K562 (cell line): ENCODE data around the gene GHDC. TPM values are rescaled to one million over a fixed set of nuclear protein-coding genes. Genes with fewer than 3 reads are reported as not detected.

Experiments used
- ASH1L ChIP-seq: fragments of 450-650 bp; IDR thresholded peaks from 2 replicates; pipeline ENCODE4 v1.6.1; 2018; ENCODE audit warnings: borderline replicate concordance, mild to moderate bottlenecking, low read depth; ENCODE audit not compliant: partially characterized antibody
- CBX2 ChIP-seq: fragments of 200-600 bp; sonication (generic); IDR thresholded peaks from one replicate; pipeline ENCODE4 v1.6.1; 2012; ENCODE audit warnings: mild to moderate bottlenecking, low read length, inconsistent platforms; ENCODE audit not compliant: insufficient read depth, poor library complexity, severe bottlenecking
- ETV1 ChIP-seq: fragments of 450-650 bp; conservative IDR thresholded peaks from 2 replicates; pipeline ENCODE4 v1.6.1; 2016; ENCODE audit warnings: missing genetic modification characterization, control low read depth, low read depth, missing compliant biosample characterization
- MAFK ChIP-seq: IDR thresholded peaks from 2 replicates; pipeline ENCODE4 v1.6.1; 2011; ENCODE audit warnings: low read length, improper control_type of control experiment
- MECOM ChIP-seq: fragments of 250-450 bp; sonication (Bioruptor Pico); IDR thresholded peaks from 2 replicates; pipeline ENCODE4 v1.8.0; 2022; ENCODE audit warnings: inconsistent platforms
- MYNN ChIP-seq, 2 experiments: sonication (generic); formaldehyde crosslinking in 1 of 2; IDR thresholded peaks; 2 replicates each; pipeline versions ENCODE4 v1.5.0 to v1.6.1; 2016 to 2020; ENCODE audit warnings: antibody characterized with exemption in 1 of 2, missing genetic modification reagents in 1 of 2
- PCBP1 ChIP-seq: fragments of 200-400 bp; formaldehyde crosslinking; IDR thresholded peaks from 2 replicates; pipeline ENCODE4 v1.6.1; 2018; ENCODE audit warnings: mild to moderate bottlenecking, low read depth, low read length; ENCODE audit not compliant: poor library complexity, severe bottlenecking
- SRSF1 ChIP-seq: fragments of 200-400 bp; formaldehyde crosslinking; IDR thresholded peaks from 2 replicates; pipeline ENCODE4 v1.6.1; 2017; ENCODE audit warnings: mild to moderate bottlenecking, low read depth, low read length, moderate library complexity
- XRCC5 ChIP-seq: fragments of 200-400 bp; formaldehyde crosslinking; IDR thresholded peaks from 2 replicates; pipeline ENCODE4 v1.6.1; 2017; ENCODE audit warnings: low read depth, mild to moderate bottlenecking, low read length
- ZEB2 ChIP-seq: fragments of 450-650 bp; IDR thresholded peaks from 2 replicates; pipeline ENCODE4 v1.6.1; 2016
- ZNF780A ChIP-seq: fragments of 250-450 bp; sonication (Bioruptor Pico); IDR thresholded peaks from 2 replicates; pipeline ENCODE4 v1.5.0; 2021; ENCODE audit warnings: mild to moderate bottlenecking
- ZNF830 ChIP-seq: fragments of 250-450 bp; sonication (Bioruptor Pico); IDR thresholded peaks from 2 replicates; pipeline ENCODE4 v1.5.0; 2021; ENCODE audit warnings: mild to moderate bottlenecking
- ZSCAN32 ChIP-seq: fragments of 450-650 bp; formaldehyde crosslinking; IDR thresholded peaks from 2 replicates; pipeline ENCODE4 v1.4.0; 2020; ENCODE audit warnings: mild to moderate bottlenecking, moderate library complexity
- polyA plus RNA-seq, 8 experiments: library from polyadenylated mRNA; depleted of rRNA in 4 of 8; stranded (reverse) in 5 of 8; unstranded in 3 of 8; fragments of >200 nt; fragmentation: Nextera tagmentation in 2 of 8; fragmentation: Illumina TruSeq in 1 of 8; extraction: Ambion mirVana in 2 of 8; extraction: Trizol in 1 of 8; gene quantifications; 2 replicates each; pipeline versions ENCODE4 v1.2.1 to v1.2.3, GENCODE V29; 2011 to 2014; ENCODE audit warnings: inconsistent platforms in 1 of 8, missing spikeins in 1 of 8
- total RNA-seq, 7 experiments: library from RNA; depleted of rRNA in 6 of 7; stranded (reverse); fragments of >200 nt in 6 of 7; fragmentation: Illumina TruSeq in 2 of 7; extraction: Trizol in 2 of 7; gene quantifications; 2 replicates each; pipeline versions ENCODE4 v1.2.1 to v1.2.3, GENCODE V29; 2011 to 2021; ENCODE audit warnings: low replicate concordance in 1 of 7
- TF ChIP-seq, protein P1 (sequence below), 2 experiments: fragments of 200-800 bp in 1 of 2; sonication (Bioruptor generic) in 1 of 2; sonication (generic) in 1 of 2; formaldehyde crosslinking in 1 of 2; IDR thresholded peaks in 1 of 2; conservative IDR thresholded peaks in 1 of 2; 2 replicates each; pipeline versions ENCODE4 v1.5.0 to v1.6.1; 2016 to 2020; ENCODE audit warnings: missing compliant biosample characterization in 1 of 2, missing genetic modification characterization in 1 of 2, missing genetic modification reagents in 1 of 2
- TF ChIP-seq, protein P2 (sequence below), 2 experiments: IDR thresholded peaks in 1 of 2; conservative IDR thresholded peaks in 1 of 2; 2 replicates each; pipeline ENCODE4 v1.6.1; 2016; ENCODE audit warnings: low read depth in 2 of 2, mild to moderate bottlenecking in 1 of 2, missing compliant biosample characterization in 1 of 2, missing genetic modification characterization in 1 of 2, moderate library complexity in 1 of 2
- TF ChIP-seq, protein P3 (sequence below): fragments of 450-650 bp; IDR thresholded peaks from 2 replicates; pipeline ENCODE4 v1.6.1; 2016
- TF ChIP-seq, protein P4 (sequence below): fragments of 450-650 bp; IDR thresholded peaks from 2 replicates; pipeline ENCODE4 v1.6.1; 2016; ENCODE audit warnings: borderline replicate concordance
- TF ChIP-seq, protein P5 (sequence below): sonication (generic); formaldehyde crosslinking; IDR thresholded peaks from 2 replicates; pipeline ENCODE4 v1.9.0; 2022; ENCODE audit warnings: mild to moderate bottlenecking, missing genetic modification reagents

The GHDC gene
- total and polyA plus RNA-seq, 9 of the 15 experiments (the other 6 are each of a cell fraction or from before 2014, with no cell fraction given), result 0.65 to 23.2 (median 11.2) TPM

DNA sequence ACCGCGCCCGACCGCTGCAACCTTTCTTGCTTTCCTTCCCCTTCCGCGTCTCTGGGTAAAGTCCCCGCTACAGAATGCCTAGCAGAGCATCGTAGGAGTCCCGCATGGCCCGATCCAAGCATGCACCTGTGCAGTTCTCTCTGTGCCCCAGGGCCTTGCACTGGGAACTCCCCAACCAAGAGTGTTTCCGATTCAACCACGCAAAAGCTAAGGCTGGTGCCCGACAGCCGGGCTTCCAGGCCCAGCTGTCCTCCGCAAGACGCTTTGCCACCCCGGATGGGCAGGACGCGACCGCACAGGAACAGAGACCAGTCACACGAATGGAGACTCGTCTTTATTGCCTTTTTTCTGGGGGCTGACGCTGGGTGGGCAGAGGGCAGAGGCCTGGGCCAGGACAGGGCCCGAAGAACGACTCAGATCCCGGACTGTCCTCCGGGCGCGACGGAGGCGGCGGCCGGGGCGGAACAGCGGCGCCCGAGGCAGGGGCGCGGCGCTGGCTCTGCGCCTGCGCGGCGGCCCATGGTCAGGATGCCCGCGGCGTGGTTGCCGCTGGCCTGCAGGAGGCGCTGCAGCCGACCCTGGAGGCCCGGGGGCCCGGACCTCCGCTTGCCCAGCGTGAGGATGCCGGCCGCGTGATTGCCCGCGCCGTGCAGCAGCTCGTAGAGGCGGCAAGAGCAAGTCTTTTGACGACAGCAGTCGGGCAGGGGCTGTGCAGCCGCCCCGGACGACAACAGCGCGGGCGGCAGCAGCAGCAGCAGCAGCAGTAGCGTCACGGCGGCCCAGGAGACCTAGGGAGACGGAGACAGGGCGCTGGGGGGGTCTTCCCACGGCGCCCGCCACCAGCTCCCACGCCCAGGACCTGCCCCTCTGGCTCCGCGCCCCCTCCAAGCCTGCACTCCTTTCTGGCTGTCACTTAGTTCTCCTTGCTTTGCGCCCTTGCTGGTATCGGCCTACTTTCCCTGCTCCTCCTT is 10.3 kb downstream of the GHDC start (continued):
- TF ChIP-seq ASH1L, result no peak
- TF ChIP-seq SRSF1, result no peak
- TF ChIP-seq, protein P1, sequence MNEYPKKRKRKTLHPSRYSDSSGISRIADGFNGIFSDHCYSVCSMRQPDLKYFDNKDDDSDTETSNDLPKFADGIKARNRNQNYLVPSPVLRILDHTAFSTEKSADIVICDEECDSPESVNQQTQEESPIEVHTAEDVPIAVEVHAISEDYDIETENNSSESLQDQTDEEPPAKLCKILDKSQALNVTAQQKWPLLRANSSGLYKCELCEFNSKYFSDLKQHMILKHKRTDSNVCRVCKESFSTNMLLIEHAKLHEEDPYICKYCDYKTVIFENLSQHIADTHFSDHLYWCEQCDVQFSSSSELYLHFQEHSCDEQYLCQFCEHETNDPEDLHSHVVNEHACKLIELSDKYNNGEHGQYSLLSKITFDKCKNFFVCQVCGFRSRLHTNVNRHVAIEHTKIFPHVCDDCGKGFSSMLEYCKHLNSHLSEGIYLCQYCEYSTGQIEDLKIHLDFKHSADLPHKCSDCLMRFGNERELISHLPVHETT (CRISPR knock-in tag; conservative IDR thresholded peaks at IDR 0.05 in 1 of 2, IDR thresholded peaks at IDR 0.05 in 1 of 2), result peak in 1 of 2 experiments; percentile 51; a peak in 1 of 4 replicates
- no peak for TF ChIP-seq PCBP1
- no peak; the same call in 1 of the 2 replicates for TF ChIP-seq ETV1 (tag)
- TF ChIP-seq ZSCAN32 (CRISPR knock-in tag), result no peak
- TF ChIP-seq, protein P2, sequence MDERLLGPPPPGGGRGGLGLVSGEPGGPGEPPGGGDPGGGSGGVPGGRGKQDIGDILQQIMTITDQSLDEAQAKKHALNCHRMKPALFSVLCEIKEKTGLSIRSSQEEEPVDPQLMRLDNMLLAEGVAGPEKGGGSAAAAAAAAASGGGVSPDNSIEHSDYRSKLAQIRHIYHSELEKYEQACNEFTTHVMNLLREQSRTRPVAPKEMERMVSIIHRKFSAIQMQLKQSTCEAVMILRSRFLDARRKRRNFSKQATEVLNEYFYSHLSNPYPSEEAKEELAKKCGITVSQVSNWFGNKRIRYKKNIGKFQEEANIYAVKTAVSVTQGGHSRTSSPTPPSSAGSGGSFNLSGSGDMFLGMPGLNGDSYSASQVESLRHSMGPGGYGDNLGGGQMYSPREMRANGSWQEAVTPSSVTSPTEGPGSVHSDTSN (CRISPR knock-in tag; IDR thresholded peaks at IDR 0.05; ENCODE audit: low read depth), result no peak
- TF ChIP-seq, protein P2 (tag; conservative IDR thresholded peaks at IDR 0.05; ENCODE audit: low read depth), result no peak
- TF ChIP-seq XRCC5, result 0 out of 2 replicates have a peak, but pooled peaks have one; percentile 23
- TF ChIP-seq, protein P3, sequence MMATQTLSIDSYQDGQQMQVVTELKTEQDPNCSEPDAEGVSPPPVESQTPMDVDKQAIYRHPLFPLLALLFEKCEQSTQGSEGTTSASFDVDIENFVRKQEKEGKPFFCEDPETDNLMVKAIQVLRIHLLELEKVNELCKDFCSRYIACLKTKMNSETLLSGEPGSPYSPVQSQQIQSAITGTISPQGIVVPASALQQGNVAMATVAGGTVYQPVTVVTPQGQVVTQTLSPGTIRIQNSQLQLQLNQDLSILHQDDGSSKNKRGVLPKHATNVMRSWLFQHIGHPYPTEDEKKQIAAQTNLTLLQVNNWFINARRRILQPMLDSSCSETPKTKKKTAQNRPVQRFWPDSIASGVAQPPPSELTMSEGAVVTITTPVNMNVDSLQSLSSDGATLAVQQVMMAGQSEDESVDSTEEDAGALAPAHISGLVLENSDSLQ, result no peak
- no peak for TF ChIP-seq MAFK
- TF ChIP-seq, protein P4, sequence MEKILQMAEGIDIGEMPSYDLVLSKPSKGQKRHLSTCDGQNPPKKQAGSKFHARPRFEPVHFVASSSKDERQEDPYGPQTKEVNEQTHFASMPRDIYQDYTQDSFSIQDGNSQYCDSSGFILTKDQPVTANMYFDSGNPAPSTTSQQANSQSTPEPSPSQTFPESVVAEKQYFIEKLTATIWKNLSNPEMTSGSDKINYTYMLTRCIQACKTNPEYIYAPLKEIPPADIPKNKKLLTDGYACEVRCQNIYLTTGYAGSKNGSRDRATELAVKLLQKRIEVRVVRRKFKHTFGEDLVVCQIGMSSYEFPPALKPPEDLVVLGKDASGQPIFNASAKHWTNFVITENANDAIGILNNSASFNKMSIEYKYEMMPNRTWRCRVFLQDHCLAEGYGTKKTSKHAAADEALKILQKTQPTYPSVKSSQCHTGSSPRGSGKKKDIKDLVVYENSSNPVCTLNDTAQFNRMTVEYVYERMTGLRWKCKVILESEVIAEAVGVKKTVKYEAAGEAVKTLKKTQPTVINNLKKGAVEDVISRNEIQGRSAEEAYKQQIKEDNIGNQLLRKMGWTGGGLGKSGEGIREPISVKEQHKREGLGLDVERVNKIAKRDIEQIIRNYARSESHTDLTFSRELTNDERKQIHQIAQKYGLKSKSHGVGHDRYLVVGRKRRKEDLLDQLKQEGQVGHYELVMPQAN, result no peak; the same call in 1 of the 2 replicates
- no peak for TF ChIP-seq MECOM (CRISPR knock-in tag)
- TF ChIP-seq, protein P5, sequence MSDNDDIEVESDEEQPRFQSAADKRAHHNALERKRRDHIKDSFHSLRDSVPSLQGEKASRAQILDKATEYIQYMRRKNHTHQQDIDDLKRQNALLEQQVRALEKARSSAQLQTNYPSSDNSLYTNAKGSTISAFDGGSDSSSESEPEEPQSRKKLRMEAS (CRISPR knock-in tag), result peak; percentile 91
- TF ChIP-seq CBX2, result no peak
- TF ChIP-seq MYNN (IDR thresholded peaks at IDR 0.05), result 0 out of 2 replicates have a peak, but pooled peaks have one; percentile 39
- TF ChIP-seq MYNN (CRISPR knock-in tag; IDR thresholded peaks at IDR 0.05), result no peak
- TF ChIP-seq ZNF780A, result no peak
- no peak for TF ChIP-seq ZEB2
- peak; percentile 84 for TF ChIP-seq ZNF830
